Muscle layer of duodenum (tissue), 2 donors: ENCODE measurements around the gene TTC27.

Experiments
- H3K27ac ChIP-seq: one replicate; pipeline ENCODE4 v1.7.0; 2013; ENCODE audit warnings: mild to moderate bottlenecking, low read length
- H3K27me3 ChIP-seq: one replicate; pipeline ENCODE4 v1.7.0; 2013; ENCODE audit warnings: low read depth, mild to moderate bottlenecking, control low read depth, low read length
- H3K36me3 ChIP-seq, 2 donors: one replicate each; pipeline ENCODE4 v1.7.0; 2013; ENCODE audit warnings: low read length in 2 of 2, control low read depth in 1 of 2, mild to moderate bottlenecking in 1 of 2; ENCODE audit not compliant: insufficient read depth in 2 of 2, control insufficient read depth in 1 of 2
- H3K4me1 ChIP-seq, 2 donors: one replicate each; pipeline ENCODE4 v1.7.0; 2013; ENCODE audit warnings: low read length in 2 of 2, mild to moderate bottlenecking in 2 of 2, control low read depth in 1 of 2, moderate library complexity in 1 of 2; ENCODE audit not compliant: insufficient read depth in 2 of 2, control insufficient read depth in 1 of 2
- H3K4me3 ChIP-seq, 2 donors: one replicate each; pipeline ENCODE4 v1.7.0; 2013; ENCODE audit warnings: low read length in 2 of 2, low read depth in 1 of 2, mild to moderate bottlenecking in 1 of 2
- H3K9me3 ChIP-seq, 2 donors: one replicate each; pipeline ENCODE4 v1.7.0; 2013; ENCODE audit warnings: low read length in 2 of 2, control low read depth in 1 of 2, mild to moderate bottlenecking in 1 of 2; ENCODE audit not compliant: control insufficient read depth in 1 of 2
- donor health status: healthy.

The TTC27 gene

GRCh38 chr2:32627814-32628579, at the start of gene TTC27:
TSS of gene TTC27 (plus strand) at chr2:32628050. CDS start at chr2:32628293, 243 bp downstream.
- peak within 1 kb of the TSS; percentile 82 for H3K27ac ChIP-seq

GRCh38 chr2:32591669-32592463, 36.0 kb upstream of the TTC27 start:
- H3K27ac ChIP-seq = no peak overlapping the region
- H3K4me1 ChIP-seq = no peaks in the 10 kb centered on the region

More at GRCh38 chr2:32627814-32628579, at the start of gene TTC27:
- H3K36me3 ChIP-seq = peaks cover 0 to 7% of the 10 kb centered on the region in 2 donors
- no peaks in the 10 kb centered on the region for H3K27me3 ChIP-seq
- peak within 1 kb of the TSS; percentile 97 to 98 for H3K4me3 ChIP-seq
- peaks cover 0 to 6% of the 10 kb centered on the region in 2 donors for H3K4me1 ChIP-seq
- no peaks in the 10 kb centered on the region for H3K9me3 ChIP-seq

GRCh38 chr2:32594573-32594972, 33.3 kb upstream of the TTC27 start:
- peaks cover 11 to 16% of the 10 kb centered on the region in 2 donors for H3K36me3 ChIP-seq
- no peak overlapping the region for H3K4me3 ChIP-seq
- H3K27ac ChIP-seq = no peak overlapping the region
- no peaks in the 10 kb centered on the region for H3K9me3 ChIP-seq
- no peaks in the 10 kb centered on the region for H3K4me1 ChIP-seq
- no peaks in the 10 kb centered on the region for H3K27me3 ChIP-seq

More at GRCh38 chr2:32591669-32592463, 36.0 kb upstream of the TTC27 start:
- no peak overlapping the region for H3K4me3 ChIP-seq
- H3K9me3 ChIP-seq = no peaks in the 10 kb centered on the region
- no peaks in the 10 kb centered on the region for H3K27me3 ChIP-seq
- H3K36me3 ChIP-seq = peaks cover 3 to 9% of the 10 kb centered on the region in 2 donors

- H3K4me1 ChIP-seq = no peaks in the 10 kb centered on the region
- peaks cover 31 to 54% of the 10 kb centered on the region in 2 donors for H3K36me3 ChIP-seq
- H3K4me3 ChIP-seq = no peak overlapping the region
- no peaks in the 10 kb centered on the region for H3K27me3 ChIP-seq
- H3K9me3 ChIP-seq = no peaks in the 10 kb centered on the region
- no peak overlapping the region for H3K27ac ChIP-seq
Measured at GRCh38 chr2:32611366-32611765, 16.5 kb upstream of the TTC27 start.

- no peaks in the 10 kb centered on the region for H3K4me1 ChIP-seq
- H3K9me3 ChIP-seq = no peaks in the 10 kb centered on the region
- H3K27me3 ChIP-seq = no peaks in the 10 kb centered on the region
- H3K4me3 ChIP-seq = no peak overlapping the region
- no peak overlapping the region for H3K27ac ChIP-seq
- H3K36me3 ChIP-seq = peaks cover 31 to 54% of the 10 kb centered on the region in 2 donors
Measured at GRCh38 chr2:32611771-32612170, 16.1 kb upstream of the TTC27 start.

GRCh38 chr2:32614084-32614483, 13.8 kb upstream of the TTC27 start:
- Histone ChIP-seq H3K27ac (no peak overlapping the region), H3K4me3 (no peak overlapping the region), H3K36me3 (peaks cover 38 to 45% of the 10 kb centered on the region in 2 donors), H3K27me3 (no peaks in the 10 kb centered on the region), H3K4me1 (no peaks in the 10 kb centered on the region), H3K9me3 (no peaks in the 10 kb centered on the region)

- no peaks in the 10 kb centered on the region for H3K27me3 ChIP-seq
- H3K4me1 ChIP-seq = peaks cover 4 to 5% of the 10 kb centered on the region in 2 donors
- peaks cover 19 to 24% of the 10 kb centered on the region in 2 donors for H3K36me3 ChIP-seq
- no peak overlapping the region for H3K27ac ChIP-seq
- H3K9me3 ChIP-seq = no peaks in the 10 kb centered on the region
- no peak overlapping the region for H3K4me3 ChIP-seq
Measured at GRCh38 chr2:32617599-32618189, 10.2 kb upstream of the TTC27 start.

- H3K9me3 ChIP-seq = no peaks in the 10 kb centered on the region
- no peak overlapping the region for H3K4me3 ChIP-seq
- H3K4me1 ChIP-seq = peaks cover 4 to 6% of the 10 kb centered on the region in 2 donors
- H3K36me3 ChIP-seq = peaks cover 6 to 8% of the 10 kb centered on the region in 2 donors
- H3K27me3 ChIP-seq = no peaks in the 10 kb centered on the region
- H3K27ac ChIP-seq = no peak overlapping the region
Measured at GRCh38 chr2:32622570-32623310, 5.1 kb upstream of the TTC27 start.

GRCh38 chr2:32623311-32623706, 4.5 kb upstream of the TTC27 start:
- Histone ChIP-seq H3K9me3 (no peaks in the 10 kb centered on the region), H3K27me3 (no peaks in the 10 kb centered on the region), H3K36me3 (peaks cover 5 to 6% of the 10 kb centered on the region in 2 donors), H3K27ac (no peak overlapping the region), H3K4me1 (peaks cover 4 to 6% of the 10 kb centered on the region in 2 donors), H3K4me3 (no peak overlapping the region)

GRCh38 chr2:32624812-32625211, 3.0 kb upstream of the TTC27 start:
- Histone ChIP-seq H3K27me3 (no peaks in the 10 kb centered on the region), H3K4me1 (peaks cover 6 to 10% of the 10 kb centered on the region in 2 donors), H3K4me3 (no peak overlapping the region), H3K36me3 (peaks cover 2 to 5% of the 10 kb centered on the region in 2 donors), H3K27ac (no peak overlapping the region), H3K9me3 (no peaks in the 10 kb centered on the region)
